Measurements from ENCODE around the gene SIGLEC12. TPM values are rescaled to one million over a fixed set of nuclear protein-coding genes. Genes with fewer than 3 reads are reported as not detected.

The SIGLEC12 gene
- total RNA-seq, 2 experiments from 2014 or later: not detected

- no peak for TF ChIP-seq CTCF (IDR thresholded peaks at IDR 0.05)
- ATAC-seq (ENCODE audit: poor library complexity) (no peak), DNase-seq (no peak)
- intact Hi-C loops (cut with DNase I, micrococcal nuclease): no loop called here
- H3K9me3 Mint-ChIP-seq: no peaks in the 10 kb centered on the region
- Histone ChIP-seq H3K27me3 (ENCODE audit: control insufficient read depth in 1 of 2, insufficient read depth in 2 of 2, low read length in 2 of 2) (peaks cover 4 to 16% of the 10 kb centered on the region in 2 experiments), H3K4me1 (ENCODE audit: insufficient read depth, low read length) (no peaks in the 10 kb centered on the region), H3K36me3 (ENCODE audit: insufficient read depth, low read length) (no peaks in the 10 kb centered on the region), H3K9me3 (ENCODE audit: control insufficient read depth in 1 of 2, insufficient read depth in 1 of 2, low read length in 2 of 2) (no peaks in the 10 kb centered on the region), H3K27ac (ENCODE audit: low read depth in 1 of 2, low read length in 2 of 2) (no peak overlapping the region), H3K4me3 (ENCODE audit: low read length) (no peak overlapping the region)
- no peak overlapping the region for H3K4me3 Mint-ChIP-seq
- H3K27me3 Mint-ChIP-seq: peaks cover 52% of the 10 kb centered on the region
- ChIA-PET CTCF (no interaction called here), POLR2A (no interaction called here)
- no peak overlapping the region for H3K27ac Mint-ChIP-seq
- H3K36me3 Mint-ChIP-seq (ENCODE audit: low read depth): no peaks in the 10 kb centered on the region
- no peaks in the 10 kb centered on the region for H3K4me1 Mint-ChIP-seq (ENCODE audit: low read depth)
Observed at GRCh38 chr19:51479531-51480331, 21.9 kb downstream of the SIGLEC12 start.

- Mint-ChIP-seq H3K36me3 (ENCODE audit: low read depth) (no peaks in the 10 kb centered on the region), H3K4me3 (no peak within 1 kb of the TSS), H3K27ac (no peak within 1 kb of the TSS), H3K4me1 (ENCODE audit: low read depth) (no peaks in the 10 kb centered on the region), H3K27me3 (peaks cover 54% of the 10 kb centered on the region), H3K9me3 (no peaks in the 10 kb centered on the region)
- no peak for ATAC-seq (ENCODE audit: poor library complexity)
- no peaks in the 10 kb centered on the region for H3K4me1 ChIP-seq (ENCODE audit: insufficient read depth, low read length)
- H3K4me3 ChIP-seq (ENCODE audit: low read length): no peak within 1 kb of the TSS
- no peak for DNase-seq
- H3K36me3 ChIP-seq (ENCODE audit: insufficient read depth, low read length): no peaks in the 10 kb centered on the region
- POLR2A ChIA-PET: no interaction called here
- no peak within 1 kb of the TSS for H3K27ac ChIP-seq (ENCODE audit: low read depth in 1 of 2, low read length in 2 of 2)
- no peaks in the 10 kb centered on the region for H3K9me3 ChIP-seq (ENCODE audit: control insufficient read depth in 1 of 2, insufficient read depth in 1 of 2, low read length in 2 of 2)
- CTCF ChIA-PET: no interaction called here
- peaks cover 3 to 19% of the 10 kb centered on the region in 2 experiments for H3K27me3 ChIP-seq (ENCODE audit: control insufficient read depth in 1 of 2, insufficient read depth in 2 of 2, low read length in 2 of 2)
- intact Hi-C loops (cut with DNase I, micrococcal nuclease): no loop called here
- TF ChIP-seq CTCF (IDR thresholded peaks at IDR 0.05): no peak
Observed at GRCh38 chr19:51478381-51479234, 23.0 kb downstream of the SIGLEC12 start, which contains the start of gene CEACAM18. Gene CEACAM18 (plus strand): TSS chr19:51478539.

DNA sequence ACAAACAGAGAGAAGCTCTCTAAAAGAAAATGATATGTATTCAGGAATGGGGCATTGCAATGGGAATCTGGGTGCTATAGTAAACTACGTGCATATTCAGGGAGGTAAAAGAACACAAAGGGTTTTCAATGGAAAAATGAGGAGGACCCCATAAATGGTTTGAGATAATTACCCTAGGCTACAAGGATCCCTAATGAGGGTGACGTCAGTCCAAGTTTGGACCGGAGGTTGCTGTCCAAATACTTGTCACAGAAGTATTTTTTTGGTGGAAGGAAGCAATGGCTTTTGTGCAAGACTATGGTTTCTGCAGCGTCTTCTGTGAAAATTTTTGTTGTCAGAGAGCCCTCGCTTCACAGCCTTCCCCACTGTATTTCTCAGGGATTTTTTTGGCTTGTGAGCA, 24.3 kb downstream of the SIGLEC12 start:
- no peaks in the 10 kb centered on the region for H3K4me1 ChIP-seq (ENCODE audit: insufficient read depth, low read length)
- H3K4me1 Mint-ChIP-seq (ENCODE audit: low read depth): no peaks in the 10 kb centered on the region
- H3K4me3 Mint-ChIP-seq: no peak overlapping the region
- H3K27ac Mint-ChIP-seq: no peak overlapping the region
- H3K9me3 Mint-ChIP-seq: no peaks in the 10 kb centered on the region
- intact Hi-C loops (cut with DNase I, micrococcal nuclease): no loop called here
- TF ChIP-seq CTCF (IDR thresholded peaks at IDR 0.05): no peak
- CTCF ChIA-PET: no interaction called here
- H3K27ac ChIP-seq (ENCODE audit: low read depth in 1 of 2, low read length in 2 of 2): no peak overlapping the region
- no peaks in the 10 kb centered on the region for H3K9me3 ChIP-seq (ENCODE audit: control insufficient read depth in 1 of 2, insufficient read depth in 1 of 2, low read length in 2 of 2)
- peaks cover 53% of the 10 kb centered on the region for H3K27me3 Mint-ChIP-seq
- ATAC-seq (ENCODE audit: poor library complexity) (no peak), DNase-seq (no peak)
- H3K36me3 ChIP-seq (ENCODE audit: insufficient read depth, low read length): no peaks in the 10 kb centered on the region
- H3K27me3 ChIP-seq (ENCODE audit: control insufficient read depth in 1 of 2, insufficient read depth in 2 of 2, low read length in 2 of 2): peaks cover 8% of the 10 kb centered on the region in 2 experiments
- no peak overlapping the region for H3K4me3 ChIP-seq (ENCODE audit: low read length)
- POLR2A ChIA-PET: interaction anchor here (0.7 kb wide), 1 partner anchor 39 kb away, joined by 3 read pairs; no protein-coding TSS in a partner anchor
- H3K36me3 Mint-ChIP-seq (ENCODE audit: low read depth): no peaks in the 10 kb centered on the region
